Fibroblast of lung (primary cell): ENCODE results near the gene RBM28. TPM values are rescaled to one million over a fixed set of nuclear protein-coding genes. Genes with fewer than 3 reads are reported as not detected.

Experiments used
- DNase-seq, 2 donors: peaks; one replicate each; pipeline versions ENCODE4 v3.0.0 to v3.0.0-alpha.2; 2010; ENCODE audit warnings: low read depth in 2 of 2
- H2AFZ ChIP-seq: 2 replicates; pipeline ENCODE4 v1.5.1; 2012; ENCODE audit warnings: low read length, control low read depth, inconsistent platforms
- H3K27ac ChIP-seq: 2 replicates; pipeline ENCODE4 v1.5.1; 2011; ENCODE audit warnings: low read length, control low read depth; ENCODE audit not compliant: insufficient read depth
- H3K27me3 ChIP-seq: 2 replicates; pipeline ENCODE4 v1.5.1; 2011; ENCODE audit warnings: mild to moderate bottlenecking, low read length; ENCODE audit not compliant: control insufficient read depth, insufficient read depth
- H3K36me3 ChIP-seq: 2 replicates; pipeline ENCODE4 v1.5.1; 2011; ENCODE audit warnings: low read length; ENCODE audit not compliant: control insufficient read depth, insufficient read depth
- H3K4me1 ChIP-seq: 2 replicates; pipeline ENCODE4 v1.5.1; 2011; ENCODE audit warnings: low read length; ENCODE audit not compliant: control insufficient read depth, insufficient read depth; ENCODE audit errors: extremely low read depth
- H3K4me2 ChIP-seq: 2 replicates; pipeline ENCODE4 v1.5.1; 2011; ENCODE audit warnings: low read length, control low read depth; ENCODE audit not compliant: insufficient read depth; ENCODE audit errors: extremely low read depth
- H3K4me3 ChIP-seq, 4 experiments: fragments of 200-600 bp in 1 of 4; sonication (generic) in 1 of 4; replicated peaks in 1 of 4; 2 replicates each; pipeline ENCODE4 v1.5.1; 2011 to 2016; ENCODE audit warnings: low read length in 4 of 4, low read depth in 3 of 4, mild to moderate bottlenecking in 3 of 4, control low read depth in 2 of 4, inconsistent platforms in 1 of 4, mixed read lengths in 1 of 4; ENCODE audit not compliant: insufficient read depth in 1 of 4; ENCODE audit errors: control extremely low read depth in 1 of 4
- H3K79me2 ChIP-seq: 2 replicates; pipeline ENCODE4 v1.5.1; 2012; ENCODE audit warnings: mild to moderate bottlenecking, low read length, inconsistent platforms; ENCODE audit not compliant: control insufficient read depth, insufficient read depth
- H3K9ac ChIP-seq: 2 replicates; pipeline ENCODE4 v1.5.1; 2011; ENCODE audit warnings: mild to moderate bottlenecking, low read length, control low read depth; ENCODE audit not compliant: insufficient read depth
- H3K9me3 ChIP-seq: 2 replicates; pipeline ENCODE4 v1.5.1; 2012; ENCODE audit warnings: low read depth, low read length; ENCODE audit not compliant: control insufficient read depth, insufficient read depth
- H4K20me1 ChIP-seq: 2 replicates; pipeline ENCODE4 v1.5.1; 2011; ENCODE audit warnings: low read length; ENCODE audit not compliant: control insufficient read depth, insufficient read depth; ENCODE audit errors: extremely low read depth
- EZH2 ChIP-seq: IDR thresholded peaks from 2 replicates; pipeline ENCODE4 v1.5.1; 2012; ENCODE audit warnings: low read length, control low read depth, mild to moderate bottlenecking; ENCODE audit errors: missing control alignments
- polyA plus RNA-seq, 2 donors: library from polyadenylated mRNA; depleted of rRNA in 1 of 2; stranded (reverse) in 1 of 2; unstranded in 1 of 2; fragments of >200 nt; gene quantifications; 2 replicates each; pipeline ENCODE4 v1.2.1, GENCODE V29; 2011 to 2012; ENCODE audit warnings: missing spikeins in 1 of 2
- total RNA-seq: library from RNA; depleted of rRNA; stranded (reverse); fragments of >200 nt; gene quantifications from 2 replicates; pipeline ENCODE4 v1.2.1, GENCODE V29; 2014
- TF ChIP-seq, protein P1 (sequence below), 2 donors: IDR thresholded peaks in 1 of 2; conservative IDR thresholded peaks in 1 of 2; 1 replicate in 1 of 2; 2 replicates in 1 of 2; pipeline ENCODE4 v1.5.1; 2011 to 2012; ENCODE audit warnings: low read length in 2 of 2, control low read depth in 1 of 2, inconsistent platforms in 1 of 2, low read depth in 1 of 2, mild to moderate bottlenecking in 1 of 2

The RBM28 gene
- total and polyA plus RNA-seq, 2 donors (not counting 1 experiment from before 2014, with no cell fraction given): 11.2 to 22.9 TPM

DNA sequence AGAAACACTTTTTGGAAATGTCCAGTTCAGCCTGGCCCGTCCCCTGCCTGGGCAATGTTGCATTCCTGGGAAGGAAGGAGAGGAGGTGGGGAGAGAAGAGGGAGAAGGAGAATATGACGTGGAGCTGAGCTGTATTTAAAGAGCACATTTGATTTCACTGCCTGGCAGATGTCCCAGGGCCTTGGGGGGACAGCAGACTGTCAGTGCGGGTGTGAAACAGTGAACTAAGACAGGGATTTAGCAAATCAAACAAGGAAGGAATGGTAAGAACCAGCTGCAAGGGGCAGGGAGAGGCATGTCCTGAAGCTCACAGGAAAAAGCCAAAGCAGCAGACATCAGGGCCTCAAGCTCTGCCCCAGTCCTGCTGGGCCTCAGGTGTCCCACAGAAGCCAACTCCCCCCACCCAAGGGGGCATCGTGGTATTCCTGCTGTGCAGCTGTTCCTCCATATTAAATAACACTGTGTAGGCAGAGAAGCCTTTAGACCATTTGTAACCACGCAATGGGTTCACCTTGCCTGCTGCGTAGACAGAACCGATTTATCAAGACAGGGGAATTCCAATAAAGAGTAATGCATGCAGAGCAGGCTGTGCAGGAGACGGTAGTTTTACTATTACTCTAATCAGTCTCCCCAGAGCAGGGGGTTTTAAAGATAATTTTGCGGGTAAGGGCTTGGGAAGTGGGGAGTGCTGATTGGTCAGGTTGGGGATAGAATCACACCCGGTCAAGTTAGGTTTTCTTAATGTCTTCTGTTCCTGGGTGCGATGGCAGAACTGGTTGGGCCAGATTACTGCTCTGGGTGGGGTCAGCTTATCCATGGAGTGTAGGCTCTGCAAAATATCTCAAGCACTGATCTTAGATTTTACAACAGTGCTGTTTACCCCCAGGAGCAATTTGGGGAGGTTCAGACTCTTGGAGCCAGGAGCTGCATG is 84.3 kb downstream of the RBM28 start:
- no peaks in the 10 kb centered on the region for H3K27me3 ChIP-seq
- H3K4me2 ChIP-seq: no peak overlapping the region
- no peaks in the 10 kb centered on the region for H3K79me2 ChIP-seq
- H3K9ac ChIP-seq: no peak overlapping the region
- TF ChIP-seq EZH2: no peak
- TF ChIP-seq, protein P1, sequence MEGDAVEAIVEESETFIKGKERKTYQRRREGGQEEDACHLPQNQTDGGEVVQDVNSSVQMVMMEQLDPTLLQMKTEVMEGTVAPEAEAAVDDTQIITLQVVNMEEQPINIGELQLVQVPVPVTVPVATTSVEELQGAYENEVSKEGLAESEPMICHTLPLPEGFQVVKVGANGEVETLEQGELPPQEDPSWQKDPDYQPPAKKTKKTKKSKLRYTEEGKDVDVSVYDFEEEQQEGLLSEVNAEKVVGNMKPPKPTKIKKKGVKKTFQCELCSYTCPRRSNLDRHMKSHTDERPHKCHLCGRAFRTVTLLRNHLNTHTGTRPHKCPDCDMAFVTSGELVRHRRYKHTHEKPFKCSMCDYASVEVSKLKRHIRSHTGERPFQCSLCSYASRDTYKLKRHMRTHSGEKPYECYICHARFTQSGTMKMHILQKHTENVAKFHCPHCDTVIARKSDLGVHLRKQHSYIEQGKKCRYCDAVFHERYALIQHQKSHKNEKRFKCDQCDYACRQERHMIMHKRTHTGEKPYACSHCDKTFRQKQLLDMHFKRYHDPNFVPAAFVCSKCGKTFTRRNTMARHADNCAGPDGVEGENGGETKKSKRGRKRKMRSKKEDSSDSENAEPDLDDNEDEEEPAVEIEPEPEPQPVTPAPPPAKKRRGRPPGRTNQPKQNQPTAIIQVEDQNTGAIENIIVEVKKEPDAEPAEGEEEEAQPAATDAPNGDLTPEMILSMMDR (conservative IDR thresholded peaks at IDR 0.05 in 1 of 2, IDR thresholded peaks at IDR 0.05 in 1 of 2; ENCODE audit: low read depth in 1 of 2, low read length in 2 of 2): no peak
- no peak overlapping the region for H3K27ac ChIP-seq
- no peak overlapping the region for H3K4me3 ChIP-seq
- H2AFZ ChIP-seq: no peak overlapping the region
- no peaks in the 10 kb centered on the region for H3K9me3 ChIP-seq
- peak; percentile 44 to 49 for DNase-seq
- H4K20me1 ChIP-seq: no peaks in the 10 kb centered on the region
- H3K36me3 ChIP-seq: no peaks in the 10 kb centered on the region
- no peaks in the 10 kb centered on the region for H3K4me1 ChIP-seq

DNA sequence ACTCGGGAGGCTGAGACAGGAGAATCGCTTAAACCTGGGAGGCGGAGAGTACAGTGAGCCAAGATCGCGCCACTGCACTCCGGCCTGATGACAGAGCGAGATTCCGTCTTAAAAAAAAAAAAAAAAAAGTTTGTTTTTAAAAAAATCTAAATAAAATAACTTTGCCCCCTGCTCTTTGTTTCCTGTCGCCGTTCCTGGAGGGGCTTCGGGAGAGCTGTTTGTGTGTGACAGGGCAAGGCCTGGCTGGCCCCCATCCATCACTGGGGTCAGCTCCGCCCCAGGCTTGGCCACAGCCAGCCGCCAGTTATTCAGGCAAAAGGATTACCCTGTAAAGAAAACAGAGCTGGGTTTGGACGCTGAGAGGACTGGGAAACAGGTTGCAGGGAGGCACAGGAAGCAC is 86.2 kb downstream of the RBM28 start:
- Histone ChIP-seq H3K27me3 (no peaks in the 10 kb centered on the region), H3K79me2 (no peaks in the 10 kb centered on the region), H3K4me2 (no peak overlapping the region), H3K9ac (no peak overlapping the region), H4K20me1 (no peaks in the 10 kb centered on the region), H3K27ac (no peak overlapping the region), H3K4me3 (no peak overlapping the region), H3K36me3 (no peaks in the 10 kb centered on the region), H3K9me3 (no peaks in the 10 kb centered on the region), H2AFZ (no peak overlapping the region), H3K4me1 (no peaks in the 10 kb centered on the region)
- DNase-seq: no peak
- no peak for TF ChIP-seq EZH2
- TF ChIP-seq, protein P1 (conservative IDR thresholded peaks at IDR 0.05 in 1 of 2, IDR thresholded peaks at IDR 0.05 in 1 of 2; ENCODE audit: low read depth in 1 of 2, low read length in 2 of 2): no peak

DNA sequence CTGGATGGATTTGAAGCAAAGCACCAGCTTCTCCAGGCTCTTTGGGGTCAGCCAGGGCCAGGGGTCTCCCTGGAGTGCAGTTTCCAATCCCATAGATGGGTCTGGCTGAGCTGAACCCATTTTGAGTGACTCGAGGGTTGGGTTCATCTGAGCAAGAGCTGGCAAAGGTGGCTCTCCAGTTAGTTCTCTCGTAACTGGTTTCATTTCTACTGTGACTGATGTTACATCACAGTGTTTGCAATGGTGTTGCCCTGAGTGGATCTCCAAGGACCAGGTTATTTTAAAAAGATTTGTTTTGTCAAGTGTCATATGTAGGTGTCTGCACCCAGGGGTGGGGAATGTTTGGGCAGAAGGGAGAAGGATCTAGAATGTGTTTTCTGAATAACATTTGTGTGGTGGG is 88.4 kb downstream of the RBM28 start:
- Histone ChIP-seq H3K4me2 (no peak overlapping the region), H3K36me3 (no peaks in the 10 kb centered on the region), H3K27me3 (no peaks in the 10 kb centered on the region), H3K9ac (no peak overlapping the region), H2AFZ (no peak overlapping the region), H3K4me1 (no peaks in the 10 kb centered on the region), H3K27ac (no peak overlapping the region), H4K20me1 (no peaks in the 10 kb centered on the region), H3K9me3 (no peaks in the 10 kb centered on the region), H3K4me3 (no peak overlapping the region), H3K79me2 (no peaks in the 10 kb centered on the region)
- no peak for DNase-seq
- no peak for TF ChIP-seq EZH2
- TF ChIP-seq, protein P1 (conservative IDR thresholded peaks at IDR 0.05 in 1 of 2, IDR thresholded peaks at IDR 0.05 in 1 of 2; ENCODE audit: low read depth in 1 of 2, low read length in 2 of 2): no peak
